GM19395 (cell line): ENCODE measurements around the gene HOXD3.

ENCODE experiments used
- ATAC-seq: cut with Tn5 transposase; IDR thresholded peaks from one replicate; pipeline ENCODE4 v1.9.1; 2021; ENCODE audit warnings: mild to moderate bottlenecking, moderate library complexity; ENCODE audit not compliant: unreplicated experiment

The HOXD3 gene

DNA sequence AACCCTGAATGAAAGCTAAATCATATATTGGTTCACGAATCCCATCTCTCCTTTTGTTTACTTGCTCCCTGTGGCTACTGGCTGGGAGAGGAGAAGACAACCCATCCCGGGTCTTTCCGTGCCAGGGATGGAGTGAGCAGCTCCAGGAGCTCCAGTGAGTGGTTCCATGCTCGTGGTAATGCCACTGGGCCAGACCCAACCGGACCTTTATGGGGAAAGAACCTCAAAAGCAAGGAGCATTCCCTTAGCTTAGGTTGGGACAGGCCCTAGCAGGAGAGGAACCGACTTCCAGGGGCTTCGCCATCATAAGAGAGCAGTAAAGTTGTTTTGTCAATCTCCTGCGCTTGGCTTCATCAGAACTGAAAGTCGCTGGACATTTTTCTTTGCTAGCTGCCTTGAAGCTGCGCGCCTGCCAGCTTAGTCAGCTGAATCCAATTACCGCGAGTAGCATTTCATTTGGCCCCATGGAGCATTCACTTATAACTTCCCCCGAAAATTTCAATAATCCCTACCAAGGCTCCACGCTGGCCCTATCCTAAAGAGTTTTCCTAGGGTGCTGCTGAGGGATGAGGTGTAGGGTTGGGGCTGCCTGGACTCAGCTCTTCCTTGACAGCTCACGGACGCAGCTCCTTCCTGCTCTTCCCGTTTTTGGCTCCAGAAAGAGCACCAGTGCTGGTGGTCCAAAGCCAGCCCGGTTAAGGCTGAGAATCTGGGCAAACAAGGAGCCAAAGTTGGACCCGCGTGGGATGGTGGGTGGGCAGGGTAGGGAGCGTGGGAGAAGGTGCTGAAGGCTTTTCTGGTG lies 4.9 kb downstream of the HOXD3 start:
- ATAC-seq: no peak

GRCh38 chr2:176162911-176163671 lies 6.0 kb downstream of the HOXD3 start:
- no peak for ATAC-seq

DNA sequence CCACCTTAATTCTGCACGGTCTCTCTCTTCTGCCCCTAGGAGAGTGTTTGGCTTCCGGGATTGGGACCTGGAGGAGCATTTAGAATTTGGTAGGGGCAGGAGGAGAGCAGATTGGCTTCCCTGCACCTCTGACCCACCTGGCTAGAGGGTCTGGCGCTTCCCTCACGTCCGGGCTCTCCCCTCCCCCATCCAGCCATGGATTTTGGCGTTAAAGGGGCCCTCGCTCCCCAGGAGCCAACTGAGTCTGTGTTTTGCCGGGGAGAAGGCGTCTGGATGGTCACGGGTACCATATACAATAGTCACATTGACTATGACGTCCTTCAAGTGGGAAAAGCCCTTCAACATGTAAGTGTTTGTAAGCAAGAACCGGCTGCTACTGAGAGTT lies 6.6 kb downstream of the HOXD3 start:
- no peak for ATAC-seq

GRCh38 chr2:176164201-176164600 lies 7.1 kb downstream of the HOXD3 start:
- ATAC-seq: no peak

DNA sequence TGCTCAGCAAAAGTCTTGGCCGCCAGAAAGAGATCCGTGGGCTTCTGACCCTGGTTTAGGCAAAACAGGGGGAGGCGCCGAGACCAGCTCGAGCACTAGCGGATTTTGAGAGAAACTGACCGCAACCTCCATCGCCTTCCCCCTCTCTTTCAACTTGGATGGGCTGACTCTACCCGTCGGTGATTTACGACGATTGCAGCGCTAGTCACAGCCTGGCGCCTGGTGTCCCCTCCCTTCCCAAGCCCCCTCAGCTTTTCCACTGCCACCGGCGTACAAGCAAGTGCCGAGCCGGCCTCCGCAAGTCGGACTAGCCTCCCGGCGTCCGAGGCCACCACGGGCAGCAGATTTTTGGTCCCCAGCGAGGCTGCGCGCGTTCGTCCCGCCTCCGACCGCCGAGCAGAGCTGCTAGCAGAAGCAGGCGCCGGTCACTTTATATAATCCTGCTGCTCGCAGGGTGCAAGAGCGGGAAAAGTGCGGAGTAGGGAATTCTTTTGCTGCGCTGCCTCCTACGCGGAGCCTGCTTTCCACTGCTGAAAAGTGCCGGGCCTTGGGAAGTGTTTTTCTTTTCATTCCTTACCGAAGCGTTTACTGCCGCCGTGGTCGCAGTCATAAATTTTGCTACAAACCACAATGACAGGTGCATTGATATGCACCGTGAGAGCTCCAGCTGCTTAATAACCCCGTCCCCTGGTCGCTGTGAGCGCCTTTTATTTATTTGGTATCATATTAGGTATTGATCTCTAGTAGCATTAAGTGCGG lies 7.7 kb downstream of the HOXD3 start:
- ATAC-seq: no peak

- no peak for ATAC-seq
These were observed 8.4 kb downstream of the HOXD3 start for GRCh38 chr2:176165370-176166050.

GRCh38 chr2:176166272-176166671 lies 9.2 kb downstream of the HOXD3 start:
- no peak for ATAC-seq

- ATAC-seq: no peak
These were observed 10.3 kb downstream of the HOXD3 start for GRCh38 chr2:176167398-176167797.

GRCh38 chr2:176169181-176169580 lies 12.1 kb downstream of the HOXD3 start:
- no peak for ATAC-seq

- ATAC-seq: no peak
These were observed 12.6 kb downstream of the HOXD3 start for GRCh38 chr2:176169711-176170110.

GRCh38 chr2:176170602-176171305 lies 13.6 kb downstream of the HOXD3 start:
- no peak for ATAC-seq

GRCh38 chr2:176171351-176172006 lies 14.4 kb downstream of the HOXD3 start:
- no peak for ATAC-seq

- no peak for ATAC-seq
These were observed 15.1 kb downstream of the HOXD3 start for GRCh38 chr2:176172007-176172894.

DNA sequence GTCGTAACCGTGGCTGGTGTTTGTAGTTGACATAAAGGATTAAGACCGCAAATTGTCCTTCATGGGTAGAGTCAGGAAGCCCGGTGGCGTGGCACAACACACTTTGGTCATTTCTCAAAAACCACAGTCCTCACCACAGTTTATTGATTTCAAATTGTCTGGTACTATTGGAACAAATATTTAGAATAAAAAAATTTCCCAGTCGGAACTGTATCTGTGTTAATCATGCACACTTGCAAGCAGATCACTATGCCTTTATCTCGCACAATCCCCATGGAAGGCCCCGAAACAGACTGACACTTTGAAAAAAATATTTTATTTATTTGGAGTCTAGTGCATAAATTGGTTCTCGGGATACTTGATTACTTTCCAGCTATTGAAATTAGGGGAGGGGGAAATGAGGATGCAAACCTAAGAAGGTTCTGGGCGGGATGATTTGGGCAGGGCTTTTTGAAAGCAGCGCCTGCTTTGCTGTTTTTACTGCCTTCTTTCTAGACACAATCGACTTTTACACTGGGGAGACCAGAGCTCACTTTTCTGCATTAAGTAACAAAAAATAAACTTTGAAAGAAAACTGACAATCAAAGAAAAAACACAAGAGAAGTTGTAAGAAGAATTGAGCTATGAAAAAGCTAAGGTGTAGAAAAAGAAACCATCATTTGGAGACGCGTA lies 15.9 kb downstream of the HOXD3 start:
- ATAC-seq: no peak

DNA sequence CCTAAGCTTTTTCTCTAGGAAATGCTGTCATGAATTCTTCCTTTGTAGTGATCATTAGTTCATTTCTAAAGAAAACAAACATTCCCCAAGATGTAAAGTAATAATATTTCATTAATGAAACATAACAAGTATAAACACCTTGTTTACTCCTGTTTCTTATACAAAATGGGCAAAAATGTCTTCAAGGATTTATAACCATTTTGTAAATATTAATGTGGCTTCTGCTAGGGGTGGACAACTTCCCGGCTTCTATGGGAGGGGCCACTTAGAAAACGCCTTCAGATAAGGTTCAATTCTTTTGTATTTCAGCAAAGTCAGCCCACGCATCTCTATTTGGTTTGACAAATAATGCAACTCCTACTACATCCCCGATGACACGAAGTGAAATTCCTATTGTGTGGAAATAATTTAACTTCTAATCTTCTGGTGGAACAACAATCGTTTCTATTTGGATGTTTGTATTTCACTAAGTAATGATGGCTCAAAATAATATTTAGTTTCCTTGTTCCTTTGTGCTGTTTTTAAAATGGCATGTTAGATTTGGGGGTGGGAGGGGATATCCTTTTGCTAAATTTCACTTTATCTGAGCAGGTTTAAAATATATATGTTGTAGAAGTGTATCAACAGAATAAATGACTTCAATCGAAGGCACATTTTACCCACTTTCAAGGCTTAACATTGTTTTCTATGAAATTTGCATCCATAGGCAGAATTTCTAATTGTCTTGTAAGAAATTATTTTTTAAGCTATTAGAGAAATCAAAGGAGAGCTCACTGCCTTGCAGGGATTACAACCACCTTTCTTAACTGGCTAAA lies 16.7 kb downstream of the HOXD3 start:
- no peak for ATAC-seq

DNA sequence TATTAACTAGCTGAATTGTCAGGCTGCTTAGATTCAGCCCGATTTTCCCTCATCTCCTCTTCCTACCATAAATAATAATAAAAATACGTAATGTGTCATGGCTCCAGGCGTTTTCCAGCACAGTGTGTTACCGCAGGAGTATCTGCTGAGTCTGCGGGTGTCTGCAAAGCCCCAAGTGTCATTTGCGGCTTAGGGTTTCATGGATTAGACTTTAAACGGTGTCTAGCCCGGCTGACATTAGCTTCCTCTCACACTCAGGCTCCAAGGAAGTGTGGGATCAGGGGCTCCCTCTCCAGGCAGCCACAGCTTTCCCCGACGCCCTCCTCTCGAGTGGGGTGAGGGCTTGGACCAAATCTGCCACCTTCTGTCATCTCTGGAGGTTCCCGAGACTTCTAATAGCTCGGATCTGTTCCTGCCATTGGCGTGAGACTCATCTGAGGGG lies 17.3 kb downstream of the HOXD3 start:
- ATAC-seq: no peak
